ENCODE data around the gene RAB5A.
"Not testable (repeated sequence)": the region's sequence is repeated elsewhere in the genome, so short reads cannot be mapped to it uniquely, and the experiment has no call there.

Gene RAB5A

GRCh38 chr3:20028905-20029331 is 82.0 kb downstream of the RAB5A start:
- no peak for DNase-seq

DNA sequence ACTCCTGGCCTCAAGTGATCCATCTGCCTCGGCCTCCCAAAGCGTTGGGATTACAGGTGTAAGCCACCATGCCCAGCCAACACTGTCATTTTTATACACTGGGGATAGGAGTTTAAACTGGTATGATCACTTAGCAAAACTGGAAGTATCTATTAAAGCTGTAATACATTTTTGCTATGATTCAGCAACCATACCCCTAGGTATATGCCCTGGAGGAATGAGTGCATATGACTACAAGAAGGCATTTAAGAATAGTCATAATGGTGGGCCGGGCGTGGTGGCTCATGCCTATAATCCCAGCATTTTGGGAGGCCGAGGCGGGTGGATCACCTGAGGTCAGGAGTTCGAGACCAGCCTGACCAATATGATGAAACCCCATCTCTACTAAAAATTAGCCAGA is 85.0 kb downstream of the RAB5A start:
- DNase-seq, result not testable (repeated sequence)
